ENCODE results near the gene TESK1.

DNA sequence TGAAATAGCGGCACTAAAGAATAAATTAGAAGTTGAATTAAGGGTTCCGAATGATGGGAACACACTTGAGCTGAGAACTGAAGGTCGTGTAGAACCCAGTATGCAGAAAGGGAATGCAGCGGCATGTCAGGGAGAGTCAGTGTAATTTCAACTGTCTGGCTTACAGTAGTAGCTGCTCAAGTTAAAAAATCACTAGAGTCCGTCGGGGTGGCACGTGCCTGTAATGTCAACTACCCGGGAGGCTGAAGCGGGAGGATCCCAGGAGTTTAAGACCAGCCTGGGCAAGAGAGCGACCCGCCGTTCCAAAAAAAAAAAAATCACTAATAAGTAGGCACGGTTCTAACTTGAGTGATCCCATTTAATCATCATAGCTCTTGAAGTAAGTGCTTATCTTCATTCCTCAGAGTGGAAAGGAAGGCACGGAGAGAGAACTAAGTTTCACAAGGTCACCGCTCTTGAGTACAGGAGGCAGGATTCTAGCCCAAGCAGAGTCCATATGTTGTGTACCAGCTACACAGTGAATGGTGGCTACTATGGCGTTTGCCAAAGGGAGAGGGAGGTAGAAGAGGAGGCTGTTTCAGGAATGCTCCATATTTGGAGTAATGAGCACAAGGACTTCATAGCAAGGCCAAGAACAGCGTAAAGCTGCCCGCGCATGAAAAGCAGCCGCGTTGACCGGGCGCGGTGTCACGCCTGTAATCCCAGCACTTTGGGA, 51.9 kb downstream of the TESK1 start:
- TF ChIP-seq EZH2phosphoT487 (IDR thresholded peaks at IDR 0.05; ENCODE audit: low read length) = no peak
- TF ChIP-seq, protein P1, sequence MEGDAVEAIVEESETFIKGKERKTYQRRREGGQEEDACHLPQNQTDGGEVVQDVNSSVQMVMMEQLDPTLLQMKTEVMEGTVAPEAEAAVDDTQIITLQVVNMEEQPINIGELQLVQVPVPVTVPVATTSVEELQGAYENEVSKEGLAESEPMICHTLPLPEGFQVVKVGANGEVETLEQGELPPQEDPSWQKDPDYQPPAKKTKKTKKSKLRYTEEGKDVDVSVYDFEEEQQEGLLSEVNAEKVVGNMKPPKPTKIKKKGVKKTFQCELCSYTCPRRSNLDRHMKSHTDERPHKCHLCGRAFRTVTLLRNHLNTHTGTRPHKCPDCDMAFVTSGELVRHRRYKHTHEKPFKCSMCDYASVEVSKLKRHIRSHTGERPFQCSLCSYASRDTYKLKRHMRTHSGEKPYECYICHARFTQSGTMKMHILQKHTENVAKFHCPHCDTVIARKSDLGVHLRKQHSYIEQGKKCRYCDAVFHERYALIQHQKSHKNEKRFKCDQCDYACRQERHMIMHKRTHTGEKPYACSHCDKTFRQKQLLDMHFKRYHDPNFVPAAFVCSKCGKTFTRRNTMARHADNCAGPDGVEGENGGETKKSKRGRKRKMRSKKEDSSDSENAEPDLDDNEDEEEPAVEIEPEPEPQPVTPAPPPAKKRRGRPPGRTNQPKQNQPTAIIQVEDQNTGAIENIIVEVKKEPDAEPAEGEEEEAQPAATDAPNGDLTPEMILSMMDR (IDR thresholded peaks at IDR 0.05; ENCODE audit: low read length) = no peak

Data from MM.1S (cell line).